HS-5 (cell line): Measurements from ENCODE around the gene ARHGAP45.

Experiments
- DNase-seq: peaks from one replicate; pipeline ENCODE4 v3.0.0-alpha.2; 2012; ENCODE audit warnings: low read depth

ARHGAP45 gene

DNA sequence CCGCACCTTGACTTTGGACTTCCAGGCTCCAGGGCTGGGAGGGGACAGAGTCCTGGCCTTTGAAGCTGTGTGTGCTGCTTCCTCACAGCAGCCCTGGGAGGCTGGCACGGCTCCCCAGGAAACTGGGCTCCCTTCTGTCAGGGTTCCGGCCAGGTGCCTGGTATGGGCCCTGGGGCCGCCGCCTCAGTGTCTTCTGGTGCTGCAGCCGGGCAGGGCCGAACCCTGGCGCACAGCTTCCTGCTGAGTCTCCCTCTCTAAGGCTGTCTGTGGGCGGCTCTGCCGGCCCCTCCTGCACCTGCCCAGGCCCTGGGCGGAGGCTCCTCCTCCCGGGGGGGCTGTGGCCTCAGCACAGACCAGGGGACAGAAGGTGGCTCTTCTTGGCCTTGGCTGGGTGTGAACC is 69.2 kb downstream of the ARHGAP45 start:
- no peak for DNase-seq
